HG03575 (cell line): ENCODE results near the gene PCDH9.

Experiments used
- ATAC-seq: cut with Tn5 transposase; IDR thresholded peaks from one replicate; pipeline ENCODE4 v1.9.1; 2021; ENCODE audit not compliant: unreplicated experiment, insufficient number of reproducible peaks, low FRiP score; ENCODE audit errors: extremely low read depth

PCDH9 gene

GRCh38 chr13:67225252-67226159 lies 4.6 kb downstream of the PCDH9 start:
- ATAC-seq, result no peak

GRCh38 chr13:67224148-67224846 lies 5.8 kb downstream of the PCDH9 start:
- ATAC-seq, result no peak

GRCh38 chr13:67223742-67224141 lies 6.4 kb downstream of the PCDH9 start:
- ATAC-seq, result no peak

GRCh38 chr13:67223024-67223423 lies 7.1 kb downstream of the PCDH9 start:
- ATAC-seq, result no peak

GRCh38 chr13:67221630-67222226 lies 8.4 kb downstream of the PCDH9 start:
- no peak for ATAC-seq

- no peak for ATAC-seq
These were observed 11.0 kb downstream of the PCDH9 start for GRCh38 chr13:67219113-67219512.

GRCh38 chr13:67217880-67218279 lies 12.3 kb downstream of the PCDH9 start:
- no peak for ATAC-seq

GRCh38 chr13:67216864-67217263 lies 13.3 kb downstream of the PCDH9 start:
- ATAC-seq, result no peak

GRCh38 chr13:67210208-67210607 lies 19.9 kb downstream of the PCDH9 start:
- ATAC-seq, result no peak

- no peak for ATAC-seq
These were observed 21.6 kb downstream of the PCDH9 start for GRCh38 chr13:67208552-67208951.

- no peak for ATAC-seq
These were observed 25.4 kb downstream of the PCDH9 start for GRCh38 chr13:67204764-67205163.

- no peak for ATAC-seq
These were observed 29.5 kb downstream of the PCDH9 start for GRCh38 chr13:67200605-67201004.

GRCh38 chr13:67200183-67200582 lies 30.0 kb downstream of the PCDH9 start:
- ATAC-seq, result no peak

GRCh38 chr13:67197704-67198103 lies 32.4 kb downstream of the PCDH9 start:
- ATAC-seq, result no peak

- no peak for ATAC-seq
These were observed 36.2 kb downstream of the PCDH9 start for GRCh38 chr13:67193979-67194378.

GRCh38 chr13:67192751-67193150 lies 37.4 kb downstream of the PCDH9 start:
- no peak for ATAC-seq

- no peak for ATAC-seq
These were observed 43.1 kb downstream of the PCDH9 start for GRCh38 chr13:67186995-67187569.

GRCh38 chr13:67184247-67184646 lies 45.9 kb downstream of the PCDH9 start:
- no peak for ATAC-seq

GRCh38 chr13:67183151-67183550 lies 47.0 kb downstream of the PCDH9 start:
- no peak for ATAC-seq
